Ishikawa (cell line): Measurements from ENCODE around the gene FAM3A.

Experiments
- EP300 ChIP-seq: IDR thresholded peaks from 2 replicates; pipeline ENCODE4 v1.6.1; 2012; ENCODE audit warnings: borderline replicate concordance
- FOXM1 ChIP-seq: IDR thresholded peaks from 2 replicates; pipeline ENCODE4 v1.6.1; 2012; ENCODE audit warnings: low read depth, borderline replicate concordance
- MAX ChIP-seq: IDR thresholded peaks from 2 replicates; pipeline ENCODE4 v1.6.1; 2012
- NFIC ChIP-seq: IDR thresholded peaks from 2 replicates; pipeline ENCODE4 v1.6.1; 2012
- TCF12 ChIP-seq: IDR thresholded peaks from 2 replicates; pipeline ENCODE4 v1.6.1; 2012; ENCODE audit warnings: low read depth
- TEAD4 ChIP-seq: IDR thresholded peaks from 2 replicates; pipeline ENCODE4 v1.6.1; 2012
- ZBTB7A ChIP-seq: IDR thresholded peaks from 2 replicates; pipeline ENCODE4 v1.6.1; 2012; ENCODE audit warnings: low read depth

- TF ChIP-seq EP300: no peak
- no peak for TF ChIP-seq TEAD4
- no peak for TF ChIP-seq TCF12
- no peak for TF ChIP-seq FOXM1
- no peak for TF ChIP-seq MAX
- TF ChIP-seq ZBTB7A: no peak
- TF ChIP-seq NFIC: no peak
These were observed 15.6 kb upstream of the FAM3A start for GRCh38 chrX:154531626-154532025.
